Activated CD8-positive, alpha-beta T cell treated with anti-CD3 and anti-CD28 coated beads for 36 hours (primary cell): ENCODE data around the gene LMAN2. TPM values are rescaled to one million over a fixed set of nuclear protein-coding genes. Genes with fewer than 3 reads are reported as not detected.

Experiments used
- ATAC-seq: fragments of 200-7000 bp; cut with Tn5 transposase; one replicate; pipeline ENCODE4 v1.10.0; 2021; ENCODE audit warnings: mild to moderate bottlenecking, moderate library complexity
- CTCF ChIA-PET: fragments of 350-600 bp; sonication (Branson Sonifier 250); formaldehyde crosslinking; loops from one replicate; lab custom pipeline; 2021; ENCODE audit warnings: antibody characterized with exemption; lab: Charles Lee
- POLR2A ChIA-PET: fragments of 350-600 bp; sonication (Branson Sonifier 250); formaldehyde crosslinking; loops from one replicate; lab custom pipeline; 2021; ENCODE audit warnings: antibody characterized with exemption; lab: Charles Lee
- DNase-seq: peaks from one replicate; pipeline ENCODE4 v3.0.0-alpha.2; 2020
- H3K27ac Mint-ChIP-seq: one replicate; pipeline ENCODE4 v1.8.0; 2021; ENCODE audit warnings: mild to moderate bottlenecking, mixed read lengths
- H3K27me3 Mint-ChIP-seq: one replicate; pipeline ENCODE4 v1.8.0; 2021; ENCODE audit warnings: mixed read lengths
- H3K36me3 Mint-ChIP-seq: one replicate; pipeline ENCODE4 v1.8.0; 2021; ENCODE audit warnings: low read depth, mixed read lengths
- H3K4me1 Mint-ChIP-seq: one replicate; pipeline ENCODE4 v1.8.0; 2021; ENCODE audit warnings: low read depth, mixed read lengths
- H3K4me3 Mint-ChIP-seq: one replicate; pipeline ENCODE4 v1.8.0; 2021; ENCODE audit warnings: mild to moderate bottlenecking, moderate library complexity, mixed read lengths
- H3K9me3 Mint-ChIP-seq: one replicate; pipeline ENCODE4 v1.8.0; 2021; ENCODE audit warnings: mixed read lengths
- CTCF ChIP-seq: fragments of 200-600 bp; IDR thresholded peaks from one replicate; pipeline ENCODE4 v1.8.0; 2022; ENCODE audit warnings: antibody characterized with exemption, mild to moderate bottlenecking
- intact Hi-C: fragments of 100-400 bp; cut with micrococcal nuclease; formaldehyde crosslinking; loops from one replicate; pipeline ENCODE4 v1.10.0; 2022
- total RNA-seq, 2 experiments: library from RNA; stranded (reverse); gene quantifications; one replicate each; pipeline ENCODE4 v1.2.3, GENCODE V29; 2021

The LMAN2 gene
- total RNA-seq, 2 experiments from 2014 or later: 79.9 to 87.5 TPM

DNA sequence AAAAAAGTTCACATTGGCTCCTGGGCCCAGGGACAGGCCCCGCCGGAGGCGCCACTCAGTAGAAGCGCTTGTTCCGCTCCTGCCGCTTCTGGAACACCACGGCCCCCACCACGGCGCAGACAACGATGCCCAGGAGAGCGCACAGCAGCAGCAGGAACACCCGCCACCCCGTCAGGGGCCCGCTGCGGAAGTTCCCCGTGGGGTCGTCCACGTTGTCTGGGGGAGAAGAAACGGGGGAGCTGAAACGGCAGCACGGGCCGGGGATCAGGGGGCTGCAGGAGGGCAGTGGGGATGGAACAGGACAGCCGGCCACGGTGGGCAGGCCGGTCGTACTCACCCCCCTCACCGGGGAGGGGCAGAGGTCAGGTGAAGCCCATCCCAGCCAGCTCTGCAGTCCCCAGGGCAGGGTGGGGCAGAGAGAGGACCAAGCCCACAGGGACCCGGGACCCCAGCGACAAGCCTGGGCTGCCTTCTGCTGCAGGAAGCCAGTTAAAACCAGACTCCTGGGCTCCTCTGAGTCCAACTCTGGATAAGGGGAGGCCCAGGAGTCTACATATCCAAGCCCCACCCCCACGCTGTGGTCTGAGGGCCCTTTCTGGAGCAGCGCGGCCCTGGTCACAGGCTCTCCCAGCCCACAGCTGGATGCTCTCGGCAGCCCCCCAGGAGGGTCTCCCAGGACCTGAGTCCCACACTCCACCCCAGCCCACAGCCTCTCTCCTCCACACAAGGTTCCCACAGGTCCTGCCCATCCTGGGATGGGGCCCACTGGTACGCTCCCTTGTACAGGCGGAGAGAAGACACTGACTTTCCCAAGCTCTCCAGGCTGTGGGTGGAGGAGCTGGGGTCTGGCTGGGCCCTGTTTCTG lies 19.2 kb downstream of the LMAN2 start:
- H3K27ac Mint-ChIP-seq: peak overlapping the region; percentile 9
- peaks cover 30% of the 10 kb centered on the region for H3K36me3 Mint-ChIP-seq
- intact Hi-C loops: no loop called here
- ChIA-PET POLR2A (interaction anchor here (1.2 to 2.0 kb wide), 4 partner anchors 12 to 168 kb away, joined by 3 to 8 read pairs (median 5); partner anchors contain the start of gene LMAN2), CTCF (interaction anchor here (0.8 to 7.1 kb wide), 3 partner anchors 15 to 57 kb away, joined by 3 to 41 read pairs (median 5); no protein-coding TSS in a partner anchor)
- no peak overlapping the region for H3K4me3 Mint-ChIP-seq
- ATAC-seq (no peak), DNase-seq (no peak)
- H3K27me3 Mint-ChIP-seq: no peaks in the 10 kb centered on the region
- no peak for TF ChIP-seq CTCF
- H3K4me1 Mint-ChIP-seq: peaks cover 12% of the 10 kb centered on the region
- no peaks in the 10 kb centered on the region for H3K9me3 Mint-ChIP-seq

DNA sequence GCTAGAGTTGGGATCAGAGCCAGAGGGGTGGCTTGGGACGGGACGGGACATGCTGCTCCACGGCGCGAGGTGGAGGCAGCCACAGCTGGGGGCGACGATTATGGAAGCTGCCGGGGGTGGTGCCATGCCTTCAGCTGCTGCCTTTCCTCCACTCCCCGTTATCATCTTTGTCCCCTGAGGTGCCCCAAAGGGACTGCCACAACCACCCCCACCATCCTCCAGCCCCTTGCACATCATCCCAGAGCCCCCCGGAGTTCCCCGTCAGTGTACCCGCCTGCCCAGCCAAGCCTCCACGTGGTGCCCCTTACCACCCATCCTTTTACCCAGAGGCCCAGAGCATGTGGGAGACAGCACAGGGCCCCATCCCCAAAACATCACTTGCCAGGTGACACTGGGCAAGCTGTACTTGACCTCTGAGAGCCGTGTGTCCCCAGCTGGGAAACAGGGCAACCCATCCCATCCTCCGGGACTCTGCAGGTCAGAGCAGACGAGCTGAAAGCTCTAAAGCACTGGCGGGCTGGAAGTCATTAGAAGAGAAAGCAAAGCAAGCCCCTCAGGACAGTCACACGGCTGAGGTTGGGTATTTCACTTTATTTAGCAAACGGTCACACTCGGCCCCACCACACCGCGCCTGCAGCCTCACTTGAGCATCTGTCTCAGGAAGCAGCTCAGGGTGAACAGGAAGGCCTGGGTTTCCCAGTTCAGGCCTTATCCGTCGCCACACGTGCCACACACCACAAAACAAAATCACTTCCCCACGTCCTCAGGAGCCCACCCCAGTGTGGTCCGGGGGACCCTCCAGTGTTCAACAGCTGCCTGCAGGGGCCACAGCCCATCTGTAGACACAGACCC lies 20.3 kb downstream of the LMAN2 start:
- Mint-ChIP-seq H3K36me3 (peaks cover 25% of the 10 kb centered on the region), H3K27ac (peak overlapping the region; percentile 10), H3K4me3 (no peak overlapping the region), H3K27me3 (no peaks in the 10 kb centered on the region), H3K4me1 (peaks cover 9% of the 10 kb centered on the region), H3K9me3 (no peaks in the 10 kb centered on the region)
- ATAC-seq (no peak), DNase-seq (no peak)
- TF ChIP-seq CTCF: no peak
- intact Hi-C loops: no loop called here
- ChIA-PET CTCF (interaction anchor here (7.1 kb wide), 1 partner anchor 13 kb away, joined by 41 read pairs; no protein-coding TSS in a partner anchor), POLR2A (interaction anchor here (1.0 to 2.0 kb wide), 6 partner anchors 11 to 169 kb away, joined by 3 to 8 read pairs (median 4); partner anchors contain the start of gene LMAN2)

DNA sequence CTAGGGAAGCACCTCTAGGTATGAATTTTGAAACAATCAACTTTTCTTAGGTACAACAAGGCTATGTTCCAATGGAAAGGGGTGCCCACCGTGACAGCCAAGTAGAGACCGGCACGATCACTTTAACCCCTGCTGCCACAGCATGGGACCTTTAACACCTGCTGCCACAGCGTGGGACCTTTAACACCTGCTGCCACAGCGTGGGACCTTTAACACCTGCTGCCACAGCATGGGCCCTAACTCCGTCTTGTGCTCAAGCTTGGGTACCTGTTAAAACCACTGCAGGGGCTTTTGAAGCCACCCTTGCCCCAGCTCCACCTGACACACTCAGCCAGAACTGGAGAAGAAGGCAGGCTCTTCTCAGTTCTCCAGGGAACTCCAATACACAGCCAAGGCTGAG lies 21.6 kb downstream of the LMAN2 start:
- Mint-ChIP-seq H3K9me3 (no peaks in the 10 kb centered on the region), H3K4me3 (no peak overlapping the region), H3K27me3 (no peaks in the 10 kb centered on the region), H3K36me3 (peaks cover 19% of the 10 kb centered on the region), H3K27ac (no peak overlapping the region), H3K4me1 (peaks cover 9% of the 10 kb centered on the region)
- POLR2A ChIA-PET: interaction anchor here (1.3 kb wide), 1 partner anchor 13 kb away, joined by 4 read pairs; no protein-coding TSS in a partner anchor
- ATAC-seq (no peak), DNase-seq (no peak)
- TF ChIP-seq CTCF: no peak
- intact Hi-C loops: no loop called here
- CTCF ChIA-PET: no interaction called here

DNA sequence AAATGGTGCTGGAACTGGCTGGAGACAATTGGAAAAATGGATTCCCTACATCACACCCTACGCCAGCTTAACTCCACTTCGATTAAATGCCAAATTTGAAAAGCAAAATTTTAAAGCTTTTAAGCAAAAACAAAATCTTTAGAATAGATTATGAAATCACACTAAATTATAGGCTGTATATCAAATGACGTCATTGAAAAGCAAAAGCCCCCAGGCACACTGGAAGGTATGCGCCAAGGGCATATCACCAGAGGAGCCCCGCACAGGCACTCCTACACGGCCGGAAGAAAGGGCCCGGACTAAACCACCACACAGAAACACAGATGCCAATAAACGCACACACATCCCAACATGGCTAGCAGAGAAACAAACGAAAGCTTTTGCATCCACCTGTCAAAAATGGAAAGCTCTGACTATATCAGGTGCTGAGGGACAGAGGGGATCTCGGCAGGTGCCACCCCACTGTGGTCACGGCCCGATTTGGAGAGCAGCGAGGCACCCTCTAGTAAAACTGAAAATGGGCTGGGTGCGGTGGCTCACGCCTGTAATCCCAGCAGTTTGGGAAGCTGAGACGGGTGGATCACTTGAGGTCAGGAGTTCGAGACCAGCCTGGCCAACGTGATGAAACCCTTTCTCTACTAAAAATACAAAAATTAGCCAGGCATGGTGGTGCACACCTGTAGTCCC lies 22.8 kb downstream of the LMAN2 start:
- H3K9me3 Mint-ChIP-seq: no peaks in the 10 kb centered on the region
- H3K27ac Mint-ChIP-seq: peak overlapping the region; percentile 82
- intact Hi-C loops: no loop called here
- DNase-seq: no peak
- peaks cover 14% of the 10 kb centered on the region for H3K4me1 Mint-ChIP-seq
- TF ChIP-seq CTCF: no peak
- H3K36me3 Mint-ChIP-seq: peaks cover 13% of the 10 kb centered on the region
- ChIA-PET CTCF (interaction anchor here (1.0 to 3.3 kb wide), 6 partner anchors 9 to 74 kb away, joined by 3 to 14 read pairs (median 4); no protein-coding TSS in a partner anchor), POLR2A (interaction anchor here (0.6 to 1.7 kb wide), 6 partner anchors 10 to 80 kb away, joined by 3 to 5 read pairs (median 4); no protein-coding TSS in a partner anchor)
- ATAC-seq: no peak
- no peaks in the 10 kb centered on the region for H3K27me3 Mint-ChIP-seq
- no peak overlapping the region for H3K4me3 Mint-ChIP-seq
